Astrocyte (in vitro differentiated cells and primary cell): ENCODE data around the gene KRT77.

Source experiments
- EZH2 ChIP-seq: IDR thresholded peaks from 2 replicates; pipeline ENCODE4 v1.6.1; 2012; ENCODE audit warnings: mild to moderate bottlenecking, low read length, inconsistent platforms; ENCODE audit not compliant: insufficient read depth
- TF ChIP-seq, protein P1 (sequence below): IDR thresholded peaks from 2 replicates; pipeline ENCODE4 v1.5.1; 2011; ENCODE audit warnings: low read depth, mild to moderate bottlenecking, inconsistent platforms, low read length, moderate library complexity; ENCODE audit not compliant: insufficient read depth

DNA sequence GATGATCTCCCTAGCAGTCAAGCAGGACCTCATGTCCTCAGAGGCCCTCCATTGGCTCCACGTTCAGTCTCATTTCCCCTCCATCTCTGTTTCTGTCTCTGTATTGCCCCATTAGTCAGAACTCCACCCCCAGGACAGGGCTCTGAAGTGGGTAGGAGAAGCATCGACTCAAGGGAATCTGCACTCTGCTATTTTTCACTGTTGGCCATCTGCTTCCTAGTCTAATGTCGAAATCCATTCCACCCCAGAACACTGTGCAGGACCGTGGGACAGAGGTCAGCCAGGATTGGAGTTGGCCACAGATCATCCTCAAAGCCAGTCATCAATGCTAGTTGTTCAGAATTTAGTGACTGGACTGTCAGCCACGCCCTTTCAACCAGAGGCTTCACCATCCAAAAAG lies 10.1 kb downstream of the KRT77 start:
- TF ChIP-seq, protein P1, sequence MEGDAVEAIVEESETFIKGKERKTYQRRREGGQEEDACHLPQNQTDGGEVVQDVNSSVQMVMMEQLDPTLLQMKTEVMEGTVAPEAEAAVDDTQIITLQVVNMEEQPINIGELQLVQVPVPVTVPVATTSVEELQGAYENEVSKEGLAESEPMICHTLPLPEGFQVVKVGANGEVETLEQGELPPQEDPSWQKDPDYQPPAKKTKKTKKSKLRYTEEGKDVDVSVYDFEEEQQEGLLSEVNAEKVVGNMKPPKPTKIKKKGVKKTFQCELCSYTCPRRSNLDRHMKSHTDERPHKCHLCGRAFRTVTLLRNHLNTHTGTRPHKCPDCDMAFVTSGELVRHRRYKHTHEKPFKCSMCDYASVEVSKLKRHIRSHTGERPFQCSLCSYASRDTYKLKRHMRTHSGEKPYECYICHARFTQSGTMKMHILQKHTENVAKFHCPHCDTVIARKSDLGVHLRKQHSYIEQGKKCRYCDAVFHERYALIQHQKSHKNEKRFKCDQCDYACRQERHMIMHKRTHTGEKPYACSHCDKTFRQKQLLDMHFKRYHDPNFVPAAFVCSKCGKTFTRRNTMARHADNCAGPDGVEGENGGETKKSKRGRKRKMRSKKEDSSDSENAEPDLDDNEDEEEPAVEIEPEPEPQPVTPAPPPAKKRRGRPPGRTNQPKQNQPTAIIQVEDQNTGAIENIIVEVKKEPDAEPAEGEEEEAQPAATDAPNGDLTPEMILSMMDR = no peak
- no peak for TF ChIP-seq EZH2
